CD4-positive, alpha-beta T cell (primary cell): ENCODE measurements around the gene CFAP99. TPM values are rescaled to one million over a fixed set of nuclear protein-coding genes. Genes with fewer than 3 reads are reported as not detected.

ENCODE experiments used
- ATAC-seq: fragments of 200-7000 bp; cut with Tn5 transposase; one replicate; pipeline ENCODE4 v1.10.0; 2022; ENCODE audit warnings: mild to moderate bottlenecking; ENCODE audit not compliant: poor library complexity
- CTCF ChIA-PET: fragments of 350-600 bp; sonication (Branson Sonifier 250); formaldehyde crosslinking; loops from one replicate; lab custom pipeline; 2021; ENCODE audit warnings: antibody characterized with exemption, inconsistent platforms; lab: Charles Lee
- POLR2A ChIA-PET: fragments of 350-600 bp; sonication (Branson Sonifier 250); formaldehyde crosslinking; loops from one replicate; lab custom pipeline; 2021; ENCODE audit warnings: antibody characterized with exemption, inconsistent platforms; lab: Charles Lee
- DNase-seq, 14 experiments: peaks; one replicate each; pipeline ENCODE4 v3.0.0-alpha.2; 2013 to 2020; ENCODE audit warnings: mixed read lengths in 2 of 14
- H3K27ac ChIP-seq, 2 donors: one replicate each; pipeline versions ENCODE4 v1.5.1 to v1.7.0; 2013; ENCODE audit warnings: low read length in 2 of 2, low read depth in 1 of 2, mild to moderate bottlenecking in 1 of 2
- H3K27me3 ChIP-seq, 2 experiments: 1 replicate in 1 of 2; 2 replicates in 1 of 2; pipeline versions ENCODE4 v1.6.1 to v1.7.0; 2013; ENCODE audit warnings: low read length in 2 of 2, control low read depth in 1 of 2, mild to moderate bottlenecking in 1 of 2, moderate library complexity in 1 of 2; ENCODE audit not compliant: insufficient read depth in 2 of 2, control insufficient read depth in 1 of 2
- H3K36me3 ChIP-seq: one replicate; pipeline ENCODE4 v1.6.1; 2013; ENCODE audit warnings: low read length, control low read depth; ENCODE audit not compliant: insufficient read depth
- H3K4me1 ChIP-seq: one replicate; pipeline ENCODE4 v1.6.1; 2013; ENCODE audit warnings: low read length, control low read depth; ENCODE audit not compliant: insufficient read depth
- H3K4me3 ChIP-seq: one replicate; pipeline ENCODE4 v1.5.1; 2013; ENCODE audit warnings: mild to moderate bottlenecking, low read length, moderate library complexity
- H3K9me3 ChIP-seq, 2 experiments: 1 replicate in 1 of 2; 2 replicates in 1 of 2; pipeline versions ENCODE4 v1.6.1 to v1.7.0; 2013; ENCODE audit warnings: low read length in 2 of 2, mild to moderate bottlenecking in 2 of 2, control low read depth in 1 of 2, moderate library complexity in 1 of 2; ENCODE audit not compliant: control insufficient read depth in 1 of 2, insufficient read depth in 1 of 2
- H3K27ac Mint-ChIP-seq: one replicate; pipeline ENCODE4 v1.8.0; 2020; ENCODE audit warnings: mixed read lengths
- H3K27me3 Mint-ChIP-seq: one replicate; pipeline ENCODE4 v1.8.0; 2021; ENCODE audit warnings: mixed read lengths
- H3K36me3 Mint-ChIP-seq: one replicate; pipeline ENCODE4 v1.8.0; 2021; ENCODE audit warnings: low read depth, mixed read lengths
- H3K4me1 Mint-ChIP-seq: one replicate; pipeline ENCODE4 v1.8.0; 2021; ENCODE audit warnings: low read depth, mixed read lengths
- H3K4me3 Mint-ChIP-seq: one replicate; pipeline ENCODE4 v1.8.0; 2020; ENCODE audit warnings: mild to moderate bottlenecking, mixed read lengths
- H3K9me3 Mint-ChIP-seq: one replicate; pipeline ENCODE4 v1.8.0; 2020; ENCODE audit warnings: mixed read lengths
- intact Hi-C, 2 experiments: fragments of 100-400 bp; cut with DNase I in 1 of 2; cut with micrococcal nuclease in 1 of 2; formaldehyde crosslinking; loops; one replicate each; pipeline versions ENCODE4 v1.15.1 to v1.9.0; 2023 to 2025; cut with DNase I, micrococcal nuclease
- total RNA-seq, 174 experiments: library from RNA in 2 of 174; stranded (reverse) in 2 of 174; gene quantifications; one replicate each; pipeline ENCODE4 v1.2.3 and lab custom pipeline; 2021 to 2026
- TF ChIP-seq, protein P1 (sequence below): fragments of 200-600 bp; IDR thresholded peaks from one replicate; pipeline ENCODE4 v1.8.0; 2022; ENCODE audit warnings: antibody characterized with exemption, mild to moderate bottlenecking

Gene CFAP99
- total RNA-seq, 2 experiments from 2014 or later, result 0.17 TPM; not detected in 1

DNA sequence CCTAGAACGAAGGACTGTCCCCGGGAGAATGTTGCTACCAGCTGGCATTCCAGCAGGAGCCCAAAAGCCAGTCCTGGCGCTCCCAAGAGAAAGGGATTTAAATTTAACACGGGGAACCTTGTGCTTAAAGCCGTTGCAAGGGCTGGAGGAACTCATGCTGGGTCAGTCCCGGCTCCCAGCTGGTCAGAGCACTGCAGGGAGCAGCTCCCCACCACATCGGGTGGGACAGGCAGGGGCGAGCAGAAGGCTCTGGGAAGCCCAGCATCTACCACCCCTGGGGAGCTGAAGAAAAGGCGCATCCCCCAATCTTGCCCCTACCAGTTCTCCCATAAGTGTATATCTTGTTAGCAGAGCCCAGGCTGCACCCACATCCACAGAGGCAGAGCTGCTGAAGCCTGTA lies 15.7 kb downstream of the CFAP99 start:
- Mint-ChIP-seq H3K9me3 (no peaks in the 10 kb centered on the region), H3K4me1 (no peaks in the 10 kb centered on the region), H3K27me3 (no peaks in the 10 kb centered on the region), H3K4me3 (no peak overlapping the region), H3K27ac (no peak overlapping the region), H3K36me3 (no peaks in the 10 kb centered on the region)
- Histone ChIP-seq H3K27me3 (no peaks in the 10 kb centered on the region), H3K4me3 (no peak overlapping the region), H3K27ac (no peak overlapping the region), H3K4me1 (no peaks in the 10 kb centered on the region), H3K9me3 (no peaks in the 10 kb centered on the region), H3K36me3 (no peaks in the 10 kb centered on the region)
- POLR2A ChIA-PET, result no interaction called here
- intact Hi-C loops, result no loop called here
- no peak for DNase-seq
- CTCF ChIA-PET, result no interaction called here
- TF ChIP-seq, protein P1, sequence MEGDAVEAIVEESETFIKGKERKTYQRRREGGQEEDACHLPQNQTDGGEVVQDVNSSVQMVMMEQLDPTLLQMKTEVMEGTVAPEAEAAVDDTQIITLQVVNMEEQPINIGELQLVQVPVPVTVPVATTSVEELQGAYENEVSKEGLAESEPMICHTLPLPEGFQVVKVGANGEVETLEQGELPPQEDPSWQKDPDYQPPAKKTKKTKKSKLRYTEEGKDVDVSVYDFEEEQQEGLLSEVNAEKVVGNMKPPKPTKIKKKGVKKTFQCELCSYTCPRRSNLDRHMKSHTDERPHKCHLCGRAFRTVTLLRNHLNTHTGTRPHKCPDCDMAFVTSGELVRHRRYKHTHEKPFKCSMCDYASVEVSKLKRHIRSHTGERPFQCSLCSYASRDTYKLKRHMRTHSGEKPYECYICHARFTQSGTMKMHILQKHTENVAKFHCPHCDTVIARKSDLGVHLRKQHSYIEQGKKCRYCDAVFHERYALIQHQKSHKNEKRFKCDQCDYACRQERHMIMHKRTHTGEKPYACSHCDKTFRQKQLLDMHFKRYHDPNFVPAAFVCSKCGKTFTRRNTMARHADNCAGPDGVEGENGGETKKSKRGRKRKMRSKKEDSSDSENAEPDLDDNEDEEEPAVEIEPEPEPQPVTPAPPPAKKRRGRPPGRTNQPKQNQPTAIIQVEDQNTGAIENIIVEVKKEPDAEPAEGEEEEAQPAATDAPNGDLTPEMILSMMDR, result no peak
- ATAC-seq, result no peak

DNA sequence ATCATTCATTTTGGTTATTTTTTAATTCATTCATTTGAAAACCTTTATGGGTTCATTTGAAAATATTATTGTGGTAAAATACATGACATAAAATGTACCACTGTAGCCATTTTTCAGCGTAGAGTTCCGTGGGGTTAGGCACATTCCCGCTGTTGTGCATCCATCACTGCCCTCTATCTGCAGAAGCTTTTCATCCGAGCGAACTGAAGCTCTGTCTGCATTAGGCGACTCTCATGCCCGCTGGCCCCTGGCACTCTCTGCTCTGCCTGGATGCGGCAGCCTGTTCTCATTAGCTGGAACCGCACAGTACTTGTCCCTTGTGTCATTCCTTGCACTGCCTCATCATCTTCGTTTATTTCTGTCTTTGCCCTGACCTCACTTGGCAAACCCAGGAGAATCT lies 17.5 kb downstream of the CFAP99 start:
- H3K27me3 Mint-ChIP-seq, result no peaks in the 10 kb centered on the region
- Histone ChIP-seq H3K27ac (no peak overlapping the region), H3K4me1 (peaks cover under 1% of the 10 kb centered on the region), H3K36me3 (no peaks in the 10 kb centered on the region), H3K9me3 (no peaks in the 10 kb centered on the region), H3K4me3 (no peak overlapping the region), H3K27me3 (no peaks in the 10 kb centered on the region)
- ATAC-seq, result no peak
- intact Hi-C loops, result no loop called here
- peak in 1 of 14 experiments; percentile 10 for DNase-seq
- no peak overlapping the region for H3K27ac Mint-ChIP-seq
- TF ChIP-seq, protein P1, result no peak
- no peak overlapping the region for H3K4me3 Mint-ChIP-seq
- no peaks in the 10 kb centered on the region for H3K4me1 Mint-ChIP-seq
- H3K9me3 Mint-ChIP-seq, result no peaks in the 10 kb centered on the region
- no peaks in the 10 kb centered on the region for H3K36me3 Mint-ChIP-seq
- CTCF ChIA-PET, result interaction anchor here (0.9 kb wide), 1 partner anchor 18 kb away, joined by 3 read pairs; the partner anchor contains the start of genes CFAP99 and ZFYVE28
- POLR2A ChIA-PET, result no interaction called here

DNA sequence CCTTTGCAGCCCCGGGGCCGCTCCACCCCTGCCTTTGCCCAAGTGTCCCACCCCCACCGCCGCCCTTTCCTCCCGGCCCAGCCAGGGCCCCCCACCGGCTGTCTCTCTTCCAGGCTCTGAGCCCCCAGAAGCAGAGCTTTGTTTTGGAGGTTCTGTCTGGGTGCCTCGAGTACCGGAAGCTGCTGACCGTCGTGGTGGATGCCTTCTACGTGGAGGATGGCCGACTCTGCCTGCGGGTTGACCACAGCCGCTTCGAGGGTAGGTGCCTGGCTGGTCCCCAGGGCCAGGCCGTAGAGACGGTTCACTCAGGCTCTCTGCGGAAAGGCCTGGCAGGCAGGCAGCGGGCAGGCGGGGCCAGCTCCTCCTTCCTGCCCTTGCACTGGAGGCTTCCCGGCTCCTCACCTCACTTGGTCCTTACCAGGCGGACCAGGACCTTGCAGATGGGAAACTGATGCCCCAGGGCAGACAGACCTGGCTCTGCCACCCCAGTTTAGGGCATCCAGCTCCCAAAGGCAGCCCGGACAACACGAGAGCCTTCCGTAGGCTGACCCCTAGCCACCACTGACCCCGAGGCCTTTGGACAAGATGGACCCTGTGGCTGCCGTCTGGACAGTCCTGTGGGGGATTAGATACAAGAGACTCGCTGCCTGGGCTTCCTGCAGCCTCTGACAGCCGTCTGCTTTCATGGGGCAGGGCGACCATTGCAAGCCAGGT lies 18.2 kb downstream of the CFAP99 start:
- intact Hi-C loops, result no loop called here
- H3K4me3 ChIP-seq, result no peak overlapping the region
- no peaks in the 10 kb centered on the region for H3K4me1 Mint-ChIP-seq
- H3K27me3 Mint-ChIP-seq, result no peaks in the 10 kb centered on the region
- H3K27me3 ChIP-seq, result no peaks in the 10 kb centered on the region
- H3K36me3 Mint-ChIP-seq, result no peaks in the 10 kb centered on the region
- H3K4me1 ChIP-seq, result peaks cover 7% of the 10 kb centered on the region
- H3K9me3 ChIP-seq, result no peaks in the 10 kb centered on the region
- H3K4me3 Mint-ChIP-seq, result no peak overlapping the region
- H3K27ac ChIP-seq, result no peak overlapping the region
- ATAC-seq, result no peak
- POLR2A ChIA-PET, result no interaction called here
- DNase-seq, result no peak
- TF ChIP-seq, protein P1, result no peak
- no peak overlapping the region for H3K27ac Mint-ChIP-seq
- H3K9me3 Mint-ChIP-seq, result no peaks in the 10 kb centered on the region
- no peaks in the 10 kb centered on the region for H3K36me3 ChIP-seq
- CTCF ChIA-PET, result interaction anchor here (0.9 kb wide), 1 partner anchor 18 kb away, joined by 3 read pairs; the partner anchor contains the start of genes CFAP99 and ZFYVE28
